Neutrophil (primary cell): Measurements from ENCODE around the gene RNF152.

ENCODE experiments used
- H3K27ac ChIP-seq: fragments of 200-600 bp; sonication (generic); 2 replicates; pipeline ENCODE4 v1.5.1; 2016; ENCODE audit warnings: mild to moderate bottlenecking, moderate library complexity
- H3K27me3 ChIP-seq: fragments of 200-600 bp; sonication (generic); 2 replicates; pipeline ENCODE4 v1.6.0; 2016; ENCODE audit warnings: mild to moderate bottlenecking
- H3K36me3 ChIP-seq: fragments of 200-600 bp; sonication (generic); 2 replicates; pipeline ENCODE4 v1.5.1; 2017
- H3K4me1 ChIP-seq, 2 experiments: fragments of 200-600 bp in 1 of 2; sonication (generic) in 1 of 2; 1 replicate in 1 of 2; 2 replicates in 1 of 2; pipeline versions ENCODE4 v1.5.1 to v1.6.1; 2013 to 2016; ENCODE audit warnings: low read depth in 1 of 2, low read length in 1 of 2, mild to moderate bottlenecking in 1 of 2, moderate library complexity in 1 of 2; ENCODE audit not compliant: control insufficient read depth in 1 of 2, insufficient read depth in 1 of 2
- H3K4me3 ChIP-seq, 2 experiments: fragments of 200-600 bp in 1 of 2; sonication (generic) in 1 of 2; 1 replicate in 1 of 2; 2 replicates in 1 of 2; pipeline ENCODE4 v1.5.1; 2013 to 2016; ENCODE audit warnings: low read depth in 1 of 2, low read length in 1 of 2, mild to moderate bottlenecking in 1 of 2, moderate library complexity in 1 of 2
- H3K9me3 ChIP-seq: fragments of 200-600 bp; sonication (generic); 2 replicates; pipeline ENCODE4 v1.5.1; 2016
- TF ChIP-seq, protein P1 (sequence below): fragments of 200-600 bp; sonication (generic); IDR thresholded peaks from 2 replicates; pipeline ENCODE4 v1.5.1; 2016; ENCODE audit warnings: antibody characterized with exemption

The RNF152 gene

DNA sequence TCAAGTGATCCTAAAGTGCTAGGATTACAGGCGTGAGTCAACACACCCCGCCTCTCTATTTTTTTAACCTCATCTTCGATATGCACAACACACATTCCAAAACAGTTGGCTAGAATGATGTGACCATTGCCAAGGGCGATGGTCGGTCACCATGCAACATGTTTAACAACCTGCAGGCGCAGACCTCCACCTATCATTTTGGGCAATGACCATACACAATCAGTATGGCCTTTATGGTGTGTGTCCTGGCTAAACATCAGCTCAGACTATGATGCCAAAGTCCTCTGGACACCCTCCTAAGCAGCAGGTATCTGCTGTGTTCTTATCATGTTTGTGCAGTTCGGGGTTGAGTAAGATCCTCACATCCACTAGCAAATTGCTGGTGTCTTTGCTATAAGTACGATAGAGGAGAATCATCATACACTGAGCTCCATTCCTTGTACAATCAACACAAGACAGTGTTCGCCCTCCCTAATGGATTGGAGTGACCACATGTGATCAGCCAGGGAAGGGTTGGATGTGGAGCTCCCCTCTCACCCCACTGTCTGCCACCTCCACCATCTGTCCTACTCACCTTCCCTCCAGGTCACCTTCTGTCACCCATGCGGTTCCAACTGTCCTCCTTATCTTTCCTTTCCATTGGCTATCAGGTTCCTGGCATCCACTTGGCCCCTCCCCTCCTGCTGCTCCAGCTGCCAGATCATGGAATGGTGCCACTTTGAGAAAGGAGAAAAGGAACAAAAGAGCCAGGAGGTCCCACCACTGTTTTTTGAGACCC lies 7.9 kb upstream of the RNF152 start:
- H3K27me3 ChIP-seq = peaks cover 80% of the 10 kb centered on the region
- H3K27ac ChIP-seq = no peak overlapping the region
- TF ChIP-seq, protein P1, sequence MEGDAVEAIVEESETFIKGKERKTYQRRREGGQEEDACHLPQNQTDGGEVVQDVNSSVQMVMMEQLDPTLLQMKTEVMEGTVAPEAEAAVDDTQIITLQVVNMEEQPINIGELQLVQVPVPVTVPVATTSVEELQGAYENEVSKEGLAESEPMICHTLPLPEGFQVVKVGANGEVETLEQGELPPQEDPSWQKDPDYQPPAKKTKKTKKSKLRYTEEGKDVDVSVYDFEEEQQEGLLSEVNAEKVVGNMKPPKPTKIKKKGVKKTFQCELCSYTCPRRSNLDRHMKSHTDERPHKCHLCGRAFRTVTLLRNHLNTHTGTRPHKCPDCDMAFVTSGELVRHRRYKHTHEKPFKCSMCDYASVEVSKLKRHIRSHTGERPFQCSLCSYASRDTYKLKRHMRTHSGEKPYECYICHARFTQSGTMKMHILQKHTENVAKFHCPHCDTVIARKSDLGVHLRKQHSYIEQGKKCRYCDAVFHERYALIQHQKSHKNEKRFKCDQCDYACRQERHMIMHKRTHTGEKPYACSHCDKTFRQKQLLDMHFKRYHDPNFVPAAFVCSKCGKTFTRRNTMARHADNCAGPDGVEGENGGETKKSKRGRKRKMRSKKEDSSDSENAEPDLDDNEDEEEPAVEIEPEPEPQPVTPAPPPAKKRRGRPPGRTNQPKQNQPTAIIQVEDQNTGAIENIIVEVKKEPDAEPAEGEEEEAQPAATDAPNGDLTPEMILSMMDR = no peak
- H3K9me3 ChIP-seq = no peaks in the 10 kb centered on the region
- no peaks in the 10 kb centered on the region for H3K36me3 ChIP-seq
- H3K4me3 ChIP-seq = no peak overlapping the region
- H3K4me1 ChIP-seq = no peaks in the 10 kb centered on the region

DNA sequence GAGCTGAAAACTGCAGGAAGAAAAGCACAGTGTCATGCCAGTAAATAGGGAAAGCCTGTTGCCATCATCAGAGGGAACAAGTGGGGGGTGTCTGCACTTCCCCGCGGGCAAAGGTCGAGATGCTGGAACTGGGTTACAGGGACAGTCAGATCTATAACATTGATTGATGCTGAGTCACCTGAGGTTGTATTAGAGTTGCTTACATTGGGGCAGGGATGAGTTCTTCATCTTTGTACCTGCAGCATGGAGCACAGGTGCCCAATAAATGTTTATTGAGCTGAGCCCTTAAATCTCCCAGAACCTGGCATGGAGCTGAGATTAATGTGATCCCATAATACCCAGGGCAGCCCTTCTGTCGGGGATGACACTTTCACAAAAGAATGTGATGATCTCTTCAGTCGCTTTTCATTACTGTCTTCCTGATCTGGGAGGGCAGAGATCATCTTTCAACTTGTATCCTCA lies 5.9 kb upstream of the RNF152 start:
- Histone ChIP-seq H3K36me3 (no peaks in the 10 kb centered on the region), H3K9me3 (no peaks in the 10 kb centered on the region), H3K27ac (no peak overlapping the region), H3K4me1 (peaks cover 4 to 9% of the 10 kb centered on the region in 2 experiments), H3K27me3 (peaks cover 85% of the 10 kb centered on the region), H3K4me3 (no peak overlapping the region)
- TF ChIP-seq, protein P1 = no peak

DNA sequence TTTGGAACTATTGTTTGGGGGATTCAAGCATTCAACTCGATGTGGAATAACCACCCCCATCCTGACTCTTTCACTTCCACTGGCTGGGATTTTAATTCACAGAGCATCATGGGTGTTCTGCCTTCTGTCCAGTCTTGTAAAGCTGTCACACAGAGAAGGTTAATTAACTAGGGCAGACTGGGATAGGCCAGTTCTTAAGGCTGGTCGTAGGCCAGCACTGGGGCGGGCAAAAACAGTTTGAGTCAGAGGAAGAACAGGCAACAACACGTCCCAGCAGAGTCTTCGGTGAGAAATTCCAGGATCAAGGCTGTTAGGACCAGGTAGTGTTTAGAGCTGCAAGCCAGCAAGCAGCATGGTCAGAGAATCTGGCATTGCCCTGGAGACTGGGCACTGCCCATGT lies 4.0 kb upstream of the RNF152 start:
- Histone ChIP-seq H3K4me3 (no peak overlapping the region), H3K27ac (no peak overlapping the region), H3K9me3 (no peaks in the 10 kb centered on the region), H3K27me3 (peaks cover 91% of the 10 kb centered on the region), H3K4me1 (peaks cover 7 to 16% of the 10 kb centered on the region in 2 experiments), H3K36me3 (no peaks in the 10 kb centered on the region)
- TF ChIP-seq, protein P1 = no peak

DNA sequence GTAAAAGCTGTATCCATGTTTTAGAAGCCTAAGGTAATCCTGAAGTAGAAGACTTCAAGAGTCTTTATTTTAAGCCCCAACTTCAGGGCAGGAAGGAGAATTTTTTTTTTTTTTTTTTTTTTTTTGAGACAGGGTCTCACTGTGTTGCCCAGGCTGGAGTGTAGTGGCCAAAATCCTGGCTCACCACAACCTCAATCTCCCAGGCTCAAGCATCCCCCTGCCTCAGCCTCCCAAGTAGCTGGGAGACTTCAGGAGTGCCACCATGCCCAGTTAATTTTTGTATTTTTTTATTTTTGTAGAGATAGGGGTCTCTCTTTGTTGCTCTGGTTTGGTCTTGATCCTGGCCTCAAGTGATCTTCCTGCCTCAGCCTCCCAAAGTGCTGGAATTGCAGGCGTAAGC lies 3.3 kb upstream of the RNF152 start:
- no peak overlapping the region for H3K27ac ChIP-seq

DNA sequence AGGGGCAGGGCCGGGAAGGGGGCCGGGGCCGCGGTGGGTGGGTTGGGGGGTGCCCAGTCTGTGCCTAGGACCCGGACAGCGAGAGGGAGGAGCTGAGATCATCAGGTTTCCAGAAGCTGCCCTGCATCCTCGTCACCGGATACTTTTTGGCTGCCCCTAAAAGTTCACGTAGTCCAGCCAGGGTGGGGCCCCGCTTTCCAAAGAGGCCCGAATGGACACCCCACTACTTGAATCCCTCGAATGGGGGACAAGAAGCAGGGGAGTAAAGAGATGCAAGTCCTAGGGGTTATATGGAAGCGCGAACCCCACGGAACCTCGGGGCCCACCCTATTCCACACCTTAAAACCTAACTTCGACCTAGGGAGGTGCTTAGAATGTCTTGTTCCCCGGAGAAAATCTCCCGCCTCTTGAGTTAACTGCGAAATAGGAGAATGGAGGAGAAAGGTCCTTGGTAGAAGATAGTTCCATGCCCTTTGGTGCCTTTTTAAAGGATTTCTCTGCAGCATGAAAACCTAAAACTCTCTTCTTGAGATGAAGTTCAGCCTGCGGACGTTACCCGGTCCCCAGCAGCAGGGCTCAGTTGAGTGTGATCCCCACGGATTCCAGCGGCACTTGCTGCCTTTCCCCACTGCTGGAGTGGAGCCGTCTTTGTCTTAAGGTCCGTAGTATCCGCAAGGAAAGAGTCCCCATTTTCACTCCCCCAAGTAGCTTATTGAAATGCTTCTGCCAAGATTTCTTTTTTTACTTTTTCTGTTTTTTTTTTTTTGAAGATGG lies 2.1 kb upstream of the RNF152 start:
- no peaks in the 10 kb centered on the region for H3K36me3 ChIP-seq
- peaks cover 7 to 16% of the 10 kb centered on the region in 2 experiments for H3K4me1 ChIP-seq
- peaks cover 96% of the 10 kb centered on the region for H3K27me3 ChIP-seq
- TF ChIP-seq, protein P1 = no peak
- H3K27ac ChIP-seq = no peak overlapping the region
- H3K9me3 ChIP-seq = no peaks in the 10 kb centered on the region
- peak overlapping the region; percentile 43 to 74 for H3K4me3 ChIP-seq

More for the DNA sequence above, 3.3 kb upstream of the RNF152 start:
- no peak overlapping the region for H3K4me3 ChIP-seq
- no peaks in the 10 kb centered on the region for H3K36me3 ChIP-seq
- TF ChIP-seq, protein P1 = no peak
- peaks cover 93% of the 10 kb centered on the region for H3K27me3 ChIP-seq
- peaks cover 7 to 16% of the 10 kb centered on the region in 2 experiments for H3K4me1 ChIP-seq
- H3K9me3 ChIP-seq = no peaks in the 10 kb centered on the region
